Stimulated activated CD8-positive, alpha-beta memory T cell treated with anti-CD3 and anti-CD28 coated beads, Interleukin-2, amount 100 ng/mL, for 1 hour (primary cell): ENCODE data around the gene CPNE4.
A peak's percentile ranks its signal among the peaks of the same experiment; 100 is the strongest.
"Not testable (repeated sequence)": the region's sequence is repeated elsewhere in the genome, so short reads cannot be mapped to it uniquely, and the experiment has no call there.

Source experiments
- DNase-seq, 2 donors: peaks; one replicate each; pipeline ENCODE4 v3.0.0-alpha.2; 2020; ENCODE audit warnings: low read depth in 2 of 2

The CPNE4 gene

GRCh38 chr3:132034486-132035464, at the start of gene CPNE4:
Gene CPNE4 (minus strand): TSS chr3:132035014.
- peak in 1 of 2 donors; percentile 7 for DNase-seq

- no peak for DNase-seq
These were observed 48.9 kb upstream of the CPNE4 start for GRCh38 chr3:132083583-132084279.

GRCh38 chr3:132083159-132083558, 48.3 kb upstream of the CPNE4 start:
- no peak for DNase-seq

- no peak for DNase-seq
These were observed 44.3 kb upstream of the CPNE4 start for GRCh38 chr3:132079147-132079546.

- no peak for DNase-seq
These were observed 39.0 kb upstream of the CPNE4 start for GRCh38 chr3:132073771-132074170.

- DNase-seq: no peak
These were observed 36.2 kb upstream of the CPNE4 start for GRCh38 chr3:132071043-132071442.

- DNase-seq: no peak
These were observed 29.3 kb upstream of the CPNE4 start for GRCh38 chr3:132064114-132064513.

- no peak for DNase-seq
These were observed 27.7 kb upstream of the CPNE4 start for GRCh38 chr3:132062535-132062934.

- no peak for DNase-seq
These were observed 21.1 kb upstream of the CPNE4 start for GRCh38 chr3:132055872-132056271.

- no peak for DNase-seq
These were observed 12.4 kb upstream of the CPNE4 start for GRCh38 chr3:132047209-132047608.

GRCh38 chr3:132044874-132045273, 10.1 kb upstream of the CPNE4 start:
- DNase-seq: not testable (repeated sequence)

- no peak for DNase-seq
These were observed 7.9 kb upstream of the CPNE4 start for GRCh38 chr3:132042681-132043080.

- DNase-seq: no peak
These were observed 3.5 kb upstream of the CPNE4 start for GRCh38 chr3:132038198-132038825.

- no peak for DNase-seq
These were observed 2.8 kb upstream of the CPNE4 start for GRCh38 chr3:132037581-132037980.

- no peak for DNase-seq
These were observed 2.2 kb upstream of the CPNE4 start for GRCh38 chr3:132037056-132037455.

- DNase-seq: no peak
These were observed 723 bp downstream of the CPNE4 start for GRCh38 chr3:132034097-132034485.

- DNase-seq: no peak
These were observed 1.3 kb downstream of the CPNE4 start for GRCh38 chr3:132033471-132033870.

GRCh38 chr3:132032959-132033358, 1.9 kb downstream of the CPNE4 start:
- no peak for DNase-seq

GRCh38 chr3:132029182-132029902, 5.5 kb downstream of the CPNE4 start:
- peak; percentile 5 to 11 for DNase-seq

GRCh38 chr3:132022914-132023313, 11.9 kb downstream of the CPNE4 start:
- no peak for DNase-seq

GRCh38 chr3:132020058-132020457, 14.8 kb downstream of the CPNE4 start:
- DNase-seq: no peak

GRCh38 chr3:132017137-132017536, 17.7 kb downstream of the CPNE4 start:
- DNase-seq: no peak
